ENCODE data around the gene HAPLN2.

The HAPLN2 gene

GRCh38 chr1:156641761-156642264 is 22.6 kb downstream of the HAPLN2 start, which contains the start of gene BCAN:
Gene BCAN, plus strand, starts transcription at chr1:156642117. Its CDS starts 3,938 bp downstream, at chr1:156646055.
- peak within 1 kb of the TSS; percentile 59 for H3K4me2 ChIP-seq (ENCODE audit: low read length)
- H2BK12ac ChIP-seq (ENCODE audit: low read length) = no peak within 1 kb of the TSS
- H2AK5ac ChIP-seq (ENCODE audit: low read length) = no peak within 1 kb of the TSS
- H3K4me3 ChIP-seq (ENCODE audit: low read depth, low read length) = no peak within 1 kb of the TSS
- H2BK120ac ChIP-seq (ENCODE audit: insufficient read depth, low read length, poor library complexity) = no peak within 1 kb of the TSS
- no peak within 1 kb of the TSS for H4K12ac ChIP-seq (ENCODE audit: low read depth, low read length)
- H3K36me3 ChIP-seq (ENCODE audit: control insufficient read depth in 1 of 2, insufficient read depth in 2 of 2, low read length in 2 of 2) = no peaks in the 10 kb centered on the region
- peaks cover 13 to 17% of the 10 kb centered on the region in 2 experiments for H3K4me1 ChIP-seq (ENCODE audit: control insufficient read depth in 1 of 2, insufficient read depth in 2 of 2, low read length in 2 of 2)
- H4K91ac ChIP-seq (ENCODE audit: low read depth, low read length) = no peak within 1 kb of the TSS
- H3K14ac ChIP-seq (ENCODE audit: low read length) = no peak within 1 kb of the TSS
- peaks cover 9% of the 10 kb centered on the region for H3K9me3 ChIP-seq (ENCODE audit: insufficient read depth, low read depth, low read length)
- no peak within 1 kb of the TSS for H3K9ac ChIP-seq (ENCODE audit: low read length)
- H3K79me1 ChIP-seq (ENCODE audit: low read length) = no peaks in the 10 kb centered on the region
- no peak within 1 kb of the TSS for H3K18ac ChIP-seq (ENCODE audit: low read length)
- H4K8ac ChIP-seq (ENCODE audit: low read depth, low read length) = no peak within 1 kb of the TSS
- H3K23ac ChIP-seq (ENCODE audit: low read length) = no peak within 1 kb of the TSS
- H3K4ac ChIP-seq (ENCODE audit: low read depth, low read length) = no peak within 1 kb of the TSS
- no peak within 1 kb of the TSS for H3K27ac ChIP-seq (ENCODE audit: low read depth, low read length)
- H3K79me2 ChIP-seq (ENCODE audit: control insufficient read depth, insufficient read depth, low read length, poor library complexity) = no peaks in the 10 kb centered on the region
- peak in 1 of 2 donors; percentile 13 for DNase-seq
- H2AFZ ChIP-seq (ENCODE audit: insufficient read depth, low read length, poor library complexity) = no peak within 1 kb of the TSS
- H3K27me3 ChIP-seq (ENCODE audit: insufficient read depth, low read length) = peaks cover 51% of the 10 kb centered on the region
- H2BK5ac ChIP-seq (ENCODE audit: low read depth, low read length, poor library complexity) = no peak within 1 kb of the TSS
- no CpG with 5 or more reads among the region's 46 CpGs for WGBS (ENCODE audit: extremely low coverage, insufficient coverage, insufficient read length)

- H4K8ac ChIP-seq (ENCODE audit: low read depth, low read length) = no peak overlapping the region
- no peak overlapping the region for H2AFZ ChIP-seq (ENCODE audit: insufficient read depth, low read length, poor library complexity)
- H3K36me3 ChIP-seq (ENCODE audit: control insufficient read depth in 1 of 2, insufficient read depth in 2 of 2, low read length in 2 of 2) = no peaks in the 10 kb centered on the region
- H3K79me2 ChIP-seq (ENCODE audit: control insufficient read depth, insufficient read depth, low read length, poor library complexity) = no peaks in the 10 kb centered on the region
- no peak overlapping the region for H3K4ac ChIP-seq (ENCODE audit: low read depth, low read length)
- no peak overlapping the region for H3K23ac ChIP-seq (ENCODE audit: low read length)
- no peak overlapping the region for H3K27ac ChIP-seq (ENCODE audit: low read depth, low read length)
- peaks cover 11% of the 10 kb centered on the region for H3K9me3 ChIP-seq (ENCODE audit: insufficient read depth, low read depth, low read length)
- no peak overlapping the region for H3K18ac ChIP-seq (ENCODE audit: low read length)
- H3K4me3 ChIP-seq (ENCODE audit: low read depth, low read length) = no peak overlapping the region
- H3K79me1 ChIP-seq (ENCODE audit: low read length) = no peaks in the 10 kb centered on the region
- no peak overlapping the region for H4K12ac ChIP-seq (ENCODE audit: low read depth, low read length)
- H3K4me1 ChIP-seq (ENCODE audit: control insufficient read depth in 1 of 2, insufficient read depth in 2 of 2, low read length in 2 of 2) = peaks cover 13 to 17% of the 10 kb centered on the region in 2 experiments
- H3K27me3 ChIP-seq (ENCODE audit: insufficient read depth, low read length) = peaks cover 54% of the 10 kb centered on the region
- DNase-seq = no peak
- no peak overlapping the region for H2BK12ac ChIP-seq (ENCODE audit: low read length)
- no peak overlapping the region for H2BK5ac ChIP-seq (ENCODE audit: low read depth, low read length, poor library complexity)
- no peak overlapping the region for H2AK5ac ChIP-seq (ENCODE audit: low read length)
- H4K91ac ChIP-seq (ENCODE audit: low read depth, low read length) = no peak overlapping the region
- peak overlapping the region; percentile 59 for H3K4me2 ChIP-seq (ENCODE audit: low read length)
- no peak overlapping the region for H3K14ac ChIP-seq (ENCODE audit: low read length)
- WGBS (ENCODE audit: extremely low coverage, insufficient coverage, insufficient read length) = no CpG with 5 or more reads among the region's 40 CpGs
- H3K9ac ChIP-seq (ENCODE audit: low read length) = no peak overlapping the region
- no peak overlapping the region for H2BK120ac ChIP-seq (ENCODE audit: insufficient read depth, low read length, poor library complexity)
Observed at GRCh38 chr1:156642265-156643048, 23.2 kb downstream of the HAPLN2 start.

DNA sequence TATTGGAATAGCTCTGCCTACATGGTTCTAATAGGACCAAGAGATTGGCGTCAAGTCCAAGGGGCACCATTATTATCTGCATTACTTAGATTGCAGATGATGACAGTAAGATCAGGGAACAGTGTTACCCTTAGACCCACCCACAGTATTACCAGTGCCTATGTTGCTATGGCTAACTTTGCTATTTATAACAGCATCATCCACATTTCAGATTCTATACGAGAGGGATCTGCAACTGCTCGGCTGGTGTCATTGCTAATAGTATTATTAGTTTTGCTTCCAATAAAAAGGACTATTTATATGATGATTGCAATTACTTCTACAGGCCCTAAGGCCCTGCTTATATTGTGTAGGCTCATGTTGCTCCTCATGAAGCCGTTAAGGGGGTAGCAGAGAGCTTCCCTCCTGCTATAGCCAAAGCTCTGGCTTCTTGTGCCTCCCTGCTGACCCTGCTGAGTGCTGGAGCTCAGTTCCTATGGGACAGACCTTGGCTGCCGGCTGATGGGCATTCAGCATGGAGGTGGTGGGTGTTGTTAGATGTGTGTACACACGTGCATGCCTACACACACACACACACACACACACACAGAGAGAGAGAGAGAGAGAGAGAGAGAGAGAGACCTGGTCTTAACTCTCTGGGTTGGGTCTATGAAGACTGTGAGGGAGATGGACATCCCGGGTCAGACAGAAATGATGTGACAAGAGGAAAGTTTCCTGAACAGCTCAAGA is 24.0 kb downstream of the HAPLN2 start:
- no peak overlapping the region for H2AFZ ChIP-seq (ENCODE audit: insufficient read depth, low read length, poor library complexity)
- no peaks in the 10 kb centered on the region for H3K79me2 ChIP-seq (ENCODE audit: control insufficient read depth, insufficient read depth, low read length, poor library complexity)
- H2BK120ac ChIP-seq (ENCODE audit: insufficient read depth, low read length, poor library complexity) = no peak overlapping the region
- H3K4ac ChIP-seq (ENCODE audit: low read depth, low read length) = no peak overlapping the region
- no peak overlapping the region for H3K18ac ChIP-seq (ENCODE audit: low read length)
- DNase-seq = no peak
- no peak overlapping the region for H2BK5ac ChIP-seq (ENCODE audit: low read depth, low read length, poor library complexity)
- H3K14ac ChIP-seq (ENCODE audit: low read length) = no peak overlapping the region
- H3K4me3 ChIP-seq (ENCODE audit: low read depth, low read length) = no peak overlapping the region
- H4K12ac ChIP-seq (ENCODE audit: low read depth, low read length) = no peak overlapping the region
- H3K4me2 ChIP-seq (ENCODE audit: low read length) = no peak overlapping the region
- H2AK5ac ChIP-seq (ENCODE audit: low read length) = no peak overlapping the region
- no peak overlapping the region for H4K8ac ChIP-seq (ENCODE audit: low read depth, low read length)
- no peaks in the 10 kb centered on the region for H3K79me1 ChIP-seq (ENCODE audit: low read length)
- no CpG with 5 or more reads among the region's 7 CpGs for WGBS (ENCODE audit: extremely low coverage, insufficient coverage, insufficient read length)
- no peak overlapping the region for H3K27ac ChIP-seq (ENCODE audit: low read depth, low read length)
- no peak overlapping the region for H4K91ac ChIP-seq (ENCODE audit: low read depth, low read length)
- H3K4me1 ChIP-seq (ENCODE audit: control insufficient read depth in 1 of 2, insufficient read depth in 2 of 2, low read length in 2 of 2) = peaks cover 13 to 17% of the 10 kb centered on the region in 2 experiments
- H3K36me3 ChIP-seq (ENCODE audit: control insufficient read depth in 1 of 2, insufficient read depth in 2 of 2, low read length in 2 of 2) = no peaks in the 10 kb centered on the region
- no peak overlapping the region for H2BK12ac ChIP-seq (ENCODE audit: low read length)
- peaks cover 55% of the 10 kb centered on the region for H3K27me3 ChIP-seq (ENCODE audit: insufficient read depth, low read length)
- H3K9me3 ChIP-seq (ENCODE audit: insufficient read depth, low read depth, low read length) = peaks cover 11% of the 10 kb centered on the region
- no peak overlapping the region for H3K9ac ChIP-seq (ENCODE audit: low read length)
- no peak overlapping the region for H3K23ac ChIP-seq (ENCODE audit: low read length)

- H4K91ac ChIP-seq (ENCODE audit: low read depth, low read length) = no peak overlapping the region
- H3K27ac ChIP-seq (ENCODE audit: low read depth, low read length) = no peak overlapping the region
- peaks cover 58% of the 10 kb centered on the region for H3K27me3 ChIP-seq (ENCODE audit: insufficient read depth, low read length)
- H2BK120ac ChIP-seq (ENCODE audit: insufficient read depth, low read length, poor library complexity) = no peak overlapping the region
- no peak overlapping the region for H4K12ac ChIP-seq (ENCODE audit: low read depth, low read length)
- no peak overlapping the region for H3K14ac ChIP-seq (ENCODE audit: low read length)
- no CpG with 5 or more reads among the region's 7 CpGs for WGBS (ENCODE audit: extremely low coverage, insufficient coverage, insufficient read length)
- H4K8ac ChIP-seq (ENCODE audit: low read depth, low read length) = no peak overlapping the region
- H2AK5ac ChIP-seq (ENCODE audit: low read length) = no peak overlapping the region
- no peak overlapping the region for H3K18ac ChIP-seq (ENCODE audit: low read length)
- H3K79me2 ChIP-seq (ENCODE audit: control insufficient read depth, insufficient read depth, low read length, poor library complexity) = no peaks in the 10 kb centered on the region
- peaks cover 14% of the 10 kb centered on the region for H3K9me3 ChIP-seq (ENCODE audit: insufficient read depth, low read depth, low read length)
- H3K4me2 ChIP-seq (ENCODE audit: low read length) = no peak overlapping the region
- no peak overlapping the region for H3K9ac ChIP-seq (ENCODE audit: low read length)
- no peak overlapping the region for H2AFZ ChIP-seq (ENCODE audit: insufficient read depth, low read length, poor library complexity)
- no peak overlapping the region for H3K4ac ChIP-seq (ENCODE audit: low read depth, low read length)
- peaks cover 12 to 17% of the 10 kb centered on the region in 2 experiments for H3K4me1 ChIP-seq (ENCODE audit: control insufficient read depth in 1 of 2, insufficient read depth in 2 of 2, low read length in 2 of 2)
- no peak overlapping the region for H3K4me3 ChIP-seq (ENCODE audit: low read depth, low read length)
- H2BK5ac ChIP-seq (ENCODE audit: low read depth, low read length, poor library complexity) = no peak overlapping the region
- H3K36me3 ChIP-seq (ENCODE audit: control insufficient read depth in 1 of 2, insufficient read depth in 2 of 2, low read length in 2 of 2) = no peaks in the 10 kb centered on the region
- no peak for DNase-seq
- H3K23ac ChIP-seq (ENCODE audit: low read length) = no peak overlapping the region
- no peaks in the 10 kb centered on the region for H3K79me1 ChIP-seq (ENCODE audit: low read length)
- H2BK12ac ChIP-seq (ENCODE audit: low read length) = no peak overlapping the region
Observed at GRCh38 chr1:156643778-156644092, 24.5 kb downstream of the HAPLN2 start.
